Cardiac muscle cell (in vitro differentiated cells and primary cell): ENCODE results near the gene LAPTM5. TPM values are rescaled to one million over a fixed set of nuclear protein-coding genes. Genes with fewer than 3 reads are reported as not detected.

Experiments
- DNase-seq, 2 donors: peaks; one replicate each; pipeline versions ENCODE4 v3.0.0 to v3.0.0-alpha.2; 2010 to 2017; ENCODE audit warnings: low read depth in 1 of 2, low spot score in 1 of 2
- H3K27ac ChIP-seq: fragments of 200-600 bp; sonication (generic); 2 replicates; pipeline ENCODE4 v1.5.1; 2016
- H3K27me3 ChIP-seq: fragments of 200-600 bp; sonication (generic); 2 replicates; pipeline ENCODE4 v1.6.0; 2016; ENCODE audit warnings: control low read depth
- H3K36me3 ChIP-seq: fragments of 200-600 bp; sonication (generic); 2 replicates; pipeline ENCODE4 v1.5.1; 2016; ENCODE audit warnings: control low read depth
- H3K4me1 ChIP-seq: fragments of 200-600 bp; sonication (generic); 2 replicates; pipeline ENCODE4 v1.8.1; 2017; ENCODE audit warnings: low read depth, mild to moderate bottlenecking, mixed run types
- H3K4me3 ChIP-seq: fragments of 200-600 bp; sonication (generic); 2 replicates; pipeline ENCODE4 v1.5.1; 2016; ENCODE audit warnings: mild to moderate bottlenecking
- H3K9me3 ChIP-seq: fragments of 200-600 bp; sonication (generic); 2 replicates; pipeline ENCODE4 v1.5.1; 2017; ENCODE audit warnings: low read depth, mild to moderate bottlenecking, control low read depth
- CTCF ChIP-seq: IDR thresholded peaks from 2 replicates; pipeline ENCODE4 v1.5.1; 2012; ENCODE audit warnings: low read depth, mild to moderate bottlenecking, low read length
- polyA plus RNA-seq: library from polyadenylated mRNA; unstranded; fragments of >200 nt; fragmentation: Nextera tagmentation; extraction: Ambion mirVana; gene quantifications from 2 replicates; pipeline ENCODE4 v1.2.1, GENCODE V29; 2016
- total RNA-seq: library from RNA; depleted of rRNA; stranded (reverse); fragments of >200 nt; gene quantifications from 2 replicates; pipeline ENCODE4 v1.2.3, GENCODE V29; 2016

LAPTM5 gene
- total RNA-seq (0.11 and 0.45 TPM in 2 replicates), polyA plus RNA-seq (0.10 and 3.1 TPM in 2 replicates)

DNA sequence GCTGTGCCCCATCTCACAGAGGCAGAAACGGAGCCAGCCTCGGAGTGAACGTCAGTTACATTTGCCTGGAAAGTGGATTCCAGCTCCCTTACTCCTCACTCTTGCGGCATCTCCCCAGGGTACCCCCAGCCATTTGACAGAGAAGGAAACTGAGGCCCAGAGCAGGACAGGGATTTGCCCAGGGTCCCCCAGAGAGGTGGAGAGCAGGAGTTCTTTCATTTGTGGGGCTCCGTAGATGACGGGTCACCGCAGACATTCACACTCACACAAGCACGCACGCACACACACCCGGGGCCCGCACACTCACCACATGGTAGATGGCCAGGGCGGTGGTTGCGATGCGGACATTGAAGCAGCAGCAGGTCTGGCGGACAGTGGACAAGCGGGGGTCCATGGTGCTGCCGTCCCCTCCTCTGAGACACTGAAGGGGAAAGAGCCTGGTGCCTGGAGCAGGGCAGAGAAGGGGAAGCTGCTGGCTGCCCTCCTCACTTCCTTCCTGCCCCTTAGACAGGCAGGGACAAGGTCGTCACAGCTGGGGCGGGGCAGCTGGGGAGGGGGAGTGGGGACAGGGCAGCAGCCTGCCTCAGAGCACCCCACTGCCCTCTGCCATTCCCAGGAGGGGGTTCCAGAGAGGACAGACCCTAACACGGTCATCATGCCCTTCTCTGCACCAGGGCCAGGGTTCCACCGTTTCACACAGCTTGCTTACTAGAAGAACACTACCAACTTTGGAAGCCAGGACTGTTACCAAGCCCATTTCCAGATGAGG lies at the start of gene LAPTM5:
Gene LAPTM5, minus strand, starts transcription at position 423 of the 769 bp plus-strand sequence. Its CDS starts 29 bp downstream, at position 394.
- Histone ChIP-seq H3K27ac (no peak within 1 kb of the TSS), H3K36me3 (no peaks in the 10 kb centered on the region), H3K9me3 (no peaks in the 10 kb centered on the region), H3K4me1 (peaks cover 12% of the 10 kb centered on the region), H3K27me3 (no peaks in the 10 kb centered on the region), H3K4me3 (no peak within 1 kb of the TSS)
- TF ChIP-seq CTCF, result no peak
- no peak for DNase-seq

- no peak for DNase-seq
- no peak for TF ChIP-seq CTCF
- no peaks in the 10 kb centered on the region for H3K9me3 ChIP-seq
- H3K27ac ChIP-seq, result no peak overlapping the region
- no peaks in the 10 kb centered on the region for H3K36me3 ChIP-seq
- no peaks in the 10 kb centered on the region for H3K27me3 ChIP-seq
- no peak overlapping the region for H3K4me3 ChIP-seq
- peaks cover 23% of the 10 kb centered on the region for H3K4me1 ChIP-seq
Measured at GRCh38 chr1:30806381-30807317, 49.1 kb upstream of the LAPTM5 start.

GRCh38 chr1:30805304-30806003 lies 47.9 kb upstream of the LAPTM5 start:
- no peaks in the 10 kb centered on the region for H3K27me3 ChIP-seq
- no peak overlapping the region for H3K4me3 ChIP-seq
- H3K27ac ChIP-seq, result no peak overlapping the region
- TF ChIP-seq CTCF, result no peak
- DNase-seq, result no peak
- H3K36me3 ChIP-seq, result no peaks in the 10 kb centered on the region
- H3K4me1 ChIP-seq, result peaks cover 18% of the 10 kb centered on the region
- H3K9me3 ChIP-seq, result no peaks in the 10 kb centered on the region

DNA sequence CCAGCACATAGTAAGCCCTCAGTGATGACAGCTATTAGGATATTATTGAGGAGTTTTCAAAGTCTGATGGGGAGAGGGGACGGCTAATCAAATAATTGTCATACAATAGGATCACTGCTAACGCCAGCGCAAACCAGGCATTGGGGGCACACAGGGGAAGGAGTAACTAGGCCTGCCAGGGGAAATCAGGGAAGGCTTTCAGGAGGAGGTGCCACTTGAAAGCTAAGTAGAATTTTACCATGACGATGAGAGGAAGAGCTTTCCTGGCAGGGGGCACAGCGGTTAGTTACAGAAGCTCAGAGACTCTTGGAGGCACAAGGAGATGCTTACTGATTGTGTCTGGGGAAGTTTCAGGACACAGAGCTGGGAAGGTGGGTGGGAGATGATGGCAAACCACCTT lies 47.2 kb upstream of the LAPTM5 start:
- TF ChIP-seq CTCF, result no peak
- no peak for DNase-seq
- H3K27me3 ChIP-seq, result no peaks in the 10 kb centered on the region
- no peaks in the 10 kb centered on the region for H3K9me3 ChIP-seq
- H3K27ac ChIP-seq, result no peak overlapping the region
- H3K4me3 ChIP-seq, result no peak overlapping the region
- H3K36me3 ChIP-seq, result no peaks in the 10 kb centered on the region
- H3K4me1 ChIP-seq, result peaks cover 11% of the 10 kb centered on the region

DNA sequence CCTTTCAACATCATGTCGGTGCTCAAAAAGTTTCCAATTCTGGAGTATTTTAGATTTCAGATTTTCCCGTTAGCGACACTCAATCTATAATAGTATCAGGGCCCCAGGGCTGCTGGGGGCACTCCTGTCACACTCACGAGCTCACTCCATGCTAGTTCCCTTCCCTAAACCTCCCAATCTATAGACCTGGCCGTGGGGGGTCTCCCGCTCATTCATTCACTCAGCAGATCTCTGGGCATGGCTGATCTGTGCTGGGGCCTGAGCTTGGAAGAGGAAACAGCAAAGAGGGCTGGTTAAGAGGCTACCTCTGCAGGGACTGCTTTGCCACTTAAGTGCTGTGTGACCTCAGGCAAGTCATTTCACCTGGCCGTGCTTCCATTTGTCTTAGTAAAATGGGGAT lies 46.8 kb upstream of the LAPTM5 start:
- H3K4me1 ChIP-seq, result peaks cover 8% of the 10 kb centered on the region
- H3K27me3 ChIP-seq, result no peaks in the 10 kb centered on the region
- no peaks in the 10 kb centered on the region for H3K36me3 ChIP-seq
- no peak overlapping the region for H3K4me3 ChIP-seq
- TF ChIP-seq CTCF, result no peak
- H3K9me3 ChIP-seq, result no peaks in the 10 kb centered on the region
- DNase-seq, result no peak
- H3K27ac ChIP-seq, result no peak overlapping the region
